Measurements from ENCODE around the gene HELZ2.

The HELZ2 gene

GRCh38 chr20:63565699-63566335 is 8.2 kb downstream of the HELZ2 start:
- no peak overlapping the region for H3K27ac ChIP-seq (ENCODE audit: low read depth, low read length)
- H3K4me3 ChIP-seq (ENCODE audit: low read length), result no peak overlapping the region
- peaks cover 24% of the 10 kb centered on the region for H3K4me1 ChIP-seq (ENCODE audit: control insufficient read depth, low read length)
- H3F3A ChIP-seq (ENCODE audit: control insufficient read depth, insufficient read depth), result no peaks in the 10 kb centered on the region
- H3K4me2 ChIP-seq (ENCODE audit: low read length), result no peak overlapping the region
- no peaks in the 10 kb centered on the region for H3K36me3 ChIP-seq (ENCODE audit: control insufficient read depth, low read length)
- TF ChIP-seq CTCF (IDR thresholded peaks at IDR 0.05; ENCODE audit: low read depth, low read length, poor library complexity, severe bottlenecking), result no peak
- no peak for TF ChIP-seq EZH2phosphoT487 (IDR thresholded peaks at IDR 0.05; ENCODE audit: borderline replicate concordance, low read length)
- peaks cover 24% of the 10 kb centered on the region for H3K27me3 ChIP-seq (ENCODE audit: control insufficient read depth, low read length)
- no peaks in the 10 kb centered on the region for H3K9me2 ChIP-seq (replicated peaks; ENCODE audit: control insufficient read depth, low read length)
- H3K9me3 ChIP-seq (ENCODE audit: control insufficient read depth, insufficient read depth, low read length), result no peaks in the 10 kb centered on the region
- peaks cover 3% of the 10 kb centered on the region; the same call in 1 of the 2 replicates for H4K20me1 ChIP-seq (ENCODE audit: control insufficient read depth, insufficient read depth, low read depth, low read length)
- no peaks in the 10 kb centered on the region for H3K79me2 ChIP-seq (ENCODE audit: control insufficient read depth, low read length)

DNA sequence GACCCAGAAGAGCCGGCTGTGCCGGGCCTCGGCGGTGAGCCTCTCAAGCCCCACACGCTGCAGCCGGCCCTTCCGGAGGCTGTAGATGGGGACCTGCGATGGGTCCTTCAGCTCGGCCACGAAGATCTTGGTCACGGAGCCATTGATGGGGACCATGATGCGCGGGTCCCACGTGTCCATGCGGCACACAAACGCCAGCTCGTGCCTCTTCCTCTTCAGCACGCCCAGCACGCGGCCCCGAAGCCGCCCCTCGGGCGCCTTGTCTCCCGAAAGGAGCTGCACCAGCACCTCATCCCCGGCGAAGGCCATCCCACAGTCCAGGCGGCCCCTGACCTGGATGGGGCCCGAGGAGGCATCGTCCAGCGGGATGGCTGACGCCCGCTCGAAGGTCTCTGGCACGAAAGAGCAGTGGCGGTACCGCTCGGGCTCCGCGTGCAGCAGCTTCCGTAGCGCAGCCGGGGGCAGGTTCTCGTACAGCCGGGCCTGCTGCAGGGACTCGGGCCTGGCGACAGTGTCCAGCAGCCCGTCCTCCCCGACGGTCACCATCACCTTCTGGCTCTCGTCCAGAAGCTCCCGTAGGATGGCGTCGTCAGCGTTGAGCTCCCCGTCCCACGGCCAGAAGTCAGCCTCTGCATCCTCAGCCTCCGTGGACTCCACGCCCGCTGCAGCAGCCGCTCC is 8.9 kb downstream of the HELZ2 start:
- Histone ChIP-seq H3K9me2 (replicated peaks; ENCODE audit: control insufficient read depth, low read length) (no peaks in the 10 kb centered on the region), H3K27me3 (ENCODE audit: control insufficient read depth, low read length) (peaks cover 24% of the 10 kb centered on the region), H3K36me3 (ENCODE audit: control insufficient read depth, low read length) (no peaks in the 10 kb centered on the region), H3K4me2 (ENCODE audit: low read length) (no peak overlapping the region), H4K20me1 (ENCODE audit: control insufficient read depth, insufficient read depth, low read depth, low read length) (peaks cover 3% of the 10 kb centered on the region; the same call in 1 of the 2 replicates), H3F3A (ENCODE audit: control insufficient read depth, insufficient read depth) (no peaks in the 10 kb centered on the region), H3K79me2 (ENCODE audit: control insufficient read depth, low read length) (no peaks in the 10 kb centered on the region), H3K4me3 (ENCODE audit: low read length) (no peak overlapping the region), H3K9me3 (ENCODE audit: control insufficient read depth, insufficient read depth, low read length) (no peaks in the 10 kb centered on the region), H3K27ac (ENCODE audit: low read depth, low read length) (no peak overlapping the region), H3K4me1 (ENCODE audit: control insufficient read depth, low read length) (peaks cover 24% of the 10 kb centered on the region)
- no peak for TF ChIP-seq EZH2phosphoT487 (IDR thresholded peaks at IDR 0.05; ENCODE audit: borderline replicate concordance, low read length)
- TF ChIP-seq CTCF (IDR thresholded peaks at IDR 0.05; ENCODE audit: low read depth, low read length, poor library complexity, severe bottlenecking), result no peak

GRCh38 chr20:63564036-63564810 is 9.8 kb downstream of the HELZ2 start:
- no peaks in the 10 kb centered on the region for H3K9me2 ChIP-seq (replicated peaks; ENCODE audit: control insufficient read depth, low read length)
- TF ChIP-seq EZH2phosphoT487 (IDR thresholded peaks at IDR 0.05; ENCODE audit: borderline replicate concordance, low read length) (no peak), CTCF (IDR thresholded peaks at IDR 0.05; ENCODE audit: low read depth, low read length, poor library complexity, severe bottlenecking) (no peak)
- no peaks in the 10 kb centered on the region for H3K79me2 ChIP-seq (ENCODE audit: control insufficient read depth, low read length)
- H3K36me3 ChIP-seq (ENCODE audit: control insufficient read depth, low read length), result no peaks in the 10 kb centered on the region
- no peak overlapping the region for H3K27ac ChIP-seq (ENCODE audit: low read depth, low read length)
- H3K4me1 ChIP-seq (ENCODE audit: control insufficient read depth, low read length), result peaks cover 24% of the 10 kb centered on the region
- peaks cover 22% of the 10 kb centered on the region for H3K27me3 ChIP-seq (ENCODE audit: control insufficient read depth, low read length)
- no peaks in the 10 kb centered on the region for H3K9me3 ChIP-seq (ENCODE audit: control insufficient read depth, insufficient read depth, low read length)
- no peak overlapping the region for H3K4me3 ChIP-seq (ENCODE audit: low read length)
- peaks cover 3% of the 10 kb centered on the region; the same call in 1 of the 2 replicates for H4K20me1 ChIP-seq (ENCODE audit: control insufficient read depth, insufficient read depth, low read depth, low read length)
- H3K4me2 ChIP-seq (ENCODE audit: low read length), result no peak overlapping the region
- H3F3A ChIP-seq (ENCODE audit: control insufficient read depth, insufficient read depth), result no peaks in the 10 kb centered on the region

Measured in DOHH2 (cell line).